Suppressor macrophage treated with lipopolysaccharide for 4 hours (primary cell): Measurements from ENCODE around the gene LPIN2.
"Not testable (repeated sequence)": the region's sequence is repeated elsewhere in the genome, so short reads cannot be mapped to it uniquely, and the experiment has no call there.

Source experiments
- DNase-seq: peaks from one replicate; pipeline ENCODE4 v3.0.0-alpha.2; 2020

The LPIN2 gene

GRCh38 chr18:3041843-3042242 is 28.9 kb upstream of the LPIN2 start:
- DNase-seq = no peak

GRCh38 chr18:3040881-3041280 is 27.9 kb upstream of the LPIN2 start:
- DNase-seq = no peak

- no peak for DNase-seq
These were observed 27.2 kb upstream of the LPIN2 start for GRCh38 chr18:3040173-3040572.

DNA sequence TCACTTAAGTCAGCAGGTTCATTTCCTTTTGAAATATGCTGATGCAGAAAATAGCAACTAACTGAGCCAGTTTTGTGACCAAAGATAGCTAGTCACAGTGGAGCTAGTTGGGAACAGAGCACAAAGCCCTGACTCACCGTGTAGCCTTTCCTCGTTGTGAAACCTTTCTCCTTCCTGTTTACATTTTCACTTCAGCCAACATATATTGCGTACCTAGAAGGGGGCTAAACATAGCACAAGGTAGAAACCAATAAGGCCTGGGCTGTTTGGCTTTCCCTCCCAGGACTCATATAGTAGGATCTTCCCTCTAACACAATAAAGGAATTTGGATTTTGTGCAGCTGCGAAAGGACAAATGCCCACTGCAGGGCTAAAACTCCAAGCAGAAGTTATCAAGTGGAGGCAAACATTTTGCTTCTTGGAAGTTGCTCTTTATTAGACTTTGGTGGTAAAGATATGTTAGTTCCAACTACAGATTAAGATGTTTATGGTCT is 24.5 kb upstream of the LPIN2 start:
- DNase-seq = peak; percentile 83

DNA sequence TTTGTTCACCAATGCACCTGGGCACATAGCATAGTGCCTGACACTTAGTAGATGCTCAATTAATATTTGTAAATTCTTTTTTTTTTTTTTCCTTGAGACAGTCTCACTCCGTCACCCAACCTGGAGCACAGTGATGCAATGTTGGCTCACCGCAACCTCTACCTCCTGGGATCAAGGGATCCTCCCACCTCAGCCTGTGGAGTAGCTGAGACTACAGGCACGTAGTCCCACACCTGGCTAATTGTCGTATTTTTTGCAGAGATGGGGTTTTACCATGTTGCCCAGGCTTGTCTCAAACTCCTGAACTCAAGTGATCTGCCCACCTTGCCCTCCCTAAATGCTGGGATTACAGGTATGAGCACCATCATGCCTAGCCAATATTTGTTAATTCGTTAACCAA is 23.2 kb upstream of the LPIN2 start:
- DNase-seq = no peak

DNA sequence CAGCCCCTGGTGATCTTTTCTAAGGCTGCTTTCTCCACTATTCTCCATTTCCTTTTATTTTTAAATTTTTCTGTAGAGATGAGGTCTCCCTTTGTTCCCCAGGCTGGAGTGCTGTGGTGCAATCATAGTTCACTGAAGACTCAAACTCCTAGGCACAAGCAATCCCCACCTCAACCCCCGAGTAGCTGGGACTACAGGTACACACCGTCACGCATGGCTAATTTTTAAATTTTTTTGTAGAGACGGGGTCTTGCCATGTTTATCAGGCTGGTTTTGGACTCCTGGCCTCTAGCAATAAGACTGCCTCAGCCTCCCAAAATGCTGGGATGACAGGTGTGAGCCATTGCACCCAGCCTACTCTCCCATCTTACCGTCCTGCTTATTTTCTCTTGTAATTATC is 22.7 kb upstream of the LPIN2 start:
- DNase-seq = no peak

GRCh38 chr18:3032721-3033120 is 19.8 kb upstream of the LPIN2 start:
- no peak for DNase-seq

DNA sequence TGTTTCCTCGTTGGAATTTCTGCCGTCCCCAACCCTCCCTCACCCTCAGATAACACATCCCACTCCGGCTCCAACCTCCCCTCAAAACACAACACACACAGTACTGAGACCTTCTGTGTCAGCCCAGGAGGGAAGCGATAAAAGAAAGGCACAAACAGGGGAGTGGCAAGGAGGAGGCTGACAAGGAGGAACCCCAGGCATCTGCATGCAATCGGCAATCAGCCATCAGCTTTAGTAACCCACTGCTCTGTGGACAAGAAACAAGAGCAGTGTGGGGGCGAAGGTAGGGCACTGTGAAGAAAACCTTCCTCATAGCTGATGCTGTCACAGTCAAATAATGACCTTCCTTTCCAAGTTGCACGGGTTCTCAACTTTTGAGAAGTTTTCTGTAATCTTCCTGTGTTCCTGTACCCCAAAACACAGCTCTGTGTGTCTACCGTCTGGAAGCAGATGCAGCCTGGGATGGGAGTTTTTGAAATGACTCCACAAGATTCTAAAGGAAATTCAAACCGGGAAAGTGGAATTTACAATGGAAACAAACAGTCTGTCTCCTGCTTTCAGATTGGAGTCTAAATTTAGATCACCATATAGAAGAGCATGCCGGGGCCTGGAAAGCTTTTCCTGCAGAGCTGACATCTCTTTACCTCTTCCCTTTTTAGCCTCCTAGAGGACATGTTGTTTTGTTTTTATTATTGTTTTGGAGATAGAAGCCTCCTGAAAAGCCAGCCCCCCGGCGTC is 16.4 kb upstream of the LPIN2 start:
- DNase-seq = peak; percentile 52

DNA sequence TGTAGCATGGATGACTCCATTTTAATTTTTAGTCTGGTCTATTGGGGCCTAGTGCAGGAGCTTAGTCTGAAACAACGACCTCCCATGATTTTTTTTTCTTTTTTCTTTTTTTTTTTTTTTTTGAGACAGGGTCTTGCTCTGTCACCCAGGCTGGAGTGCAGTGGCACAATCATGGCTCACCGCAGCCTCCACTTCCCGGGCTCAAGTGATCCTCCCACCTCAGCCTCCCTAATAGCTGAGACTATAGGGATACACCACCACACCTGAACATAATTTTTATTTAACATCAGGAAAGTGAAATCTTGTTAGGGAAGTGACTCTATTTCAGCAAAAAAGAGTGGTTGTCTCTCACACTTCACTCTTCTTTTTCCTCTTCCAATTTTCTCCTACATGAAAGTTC is 15.2 kb upstream of the LPIN2 start:
- not testable (repeated sequence) for DNase-seq

DNA sequence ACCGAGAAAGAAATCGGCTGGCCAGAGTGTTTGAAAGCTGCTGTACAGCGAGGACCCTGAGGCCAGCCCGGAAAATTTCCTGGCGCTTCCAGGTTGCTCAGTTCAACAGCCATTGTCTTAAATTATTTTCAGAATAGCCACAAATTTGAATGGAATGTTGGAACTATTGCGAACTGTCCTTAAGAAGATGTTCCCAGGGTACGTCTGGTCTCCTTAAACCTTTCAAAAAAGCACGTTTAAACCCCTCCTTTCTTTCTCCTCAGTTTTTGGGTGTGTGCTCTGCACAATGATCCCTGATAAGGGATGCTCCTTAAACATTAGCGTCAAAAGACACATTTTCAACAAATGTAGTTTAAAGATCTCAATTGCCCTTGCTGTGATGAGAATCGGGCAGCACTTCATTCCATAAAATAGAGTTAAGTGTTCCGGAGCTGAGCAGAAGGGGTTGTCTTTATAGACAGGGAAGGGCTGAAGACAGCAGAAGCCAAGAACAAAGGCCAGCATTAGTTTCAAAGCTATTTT is 14.5 kb upstream of the LPIN2 start:
- DNase-seq = no peak

- no peak for DNase-seq
These were observed 12.6 kb upstream of the LPIN2 start for GRCh38 chr18:3025544-3025943.

DNA sequence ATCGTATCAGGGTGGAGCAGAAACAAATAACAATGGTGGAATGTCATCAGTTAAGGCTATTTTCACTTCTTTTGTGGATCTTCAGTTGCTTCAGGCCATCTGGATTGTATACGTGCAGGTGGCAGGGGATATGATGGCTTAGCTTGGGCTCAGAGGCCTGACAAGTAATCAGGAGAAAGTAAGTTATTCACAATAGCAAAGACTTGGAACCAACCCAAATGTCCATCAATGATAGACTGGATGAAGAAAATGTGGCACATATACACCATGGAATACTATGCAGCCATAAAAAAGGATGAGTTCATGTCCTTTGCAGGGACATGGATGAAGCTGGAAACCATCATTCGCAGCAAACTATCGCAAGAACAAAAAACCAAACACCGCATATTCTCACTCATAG is 10.7 kb upstream of the LPIN2 start:
- not testable (repeated sequence) for DNase-seq

DNA sequence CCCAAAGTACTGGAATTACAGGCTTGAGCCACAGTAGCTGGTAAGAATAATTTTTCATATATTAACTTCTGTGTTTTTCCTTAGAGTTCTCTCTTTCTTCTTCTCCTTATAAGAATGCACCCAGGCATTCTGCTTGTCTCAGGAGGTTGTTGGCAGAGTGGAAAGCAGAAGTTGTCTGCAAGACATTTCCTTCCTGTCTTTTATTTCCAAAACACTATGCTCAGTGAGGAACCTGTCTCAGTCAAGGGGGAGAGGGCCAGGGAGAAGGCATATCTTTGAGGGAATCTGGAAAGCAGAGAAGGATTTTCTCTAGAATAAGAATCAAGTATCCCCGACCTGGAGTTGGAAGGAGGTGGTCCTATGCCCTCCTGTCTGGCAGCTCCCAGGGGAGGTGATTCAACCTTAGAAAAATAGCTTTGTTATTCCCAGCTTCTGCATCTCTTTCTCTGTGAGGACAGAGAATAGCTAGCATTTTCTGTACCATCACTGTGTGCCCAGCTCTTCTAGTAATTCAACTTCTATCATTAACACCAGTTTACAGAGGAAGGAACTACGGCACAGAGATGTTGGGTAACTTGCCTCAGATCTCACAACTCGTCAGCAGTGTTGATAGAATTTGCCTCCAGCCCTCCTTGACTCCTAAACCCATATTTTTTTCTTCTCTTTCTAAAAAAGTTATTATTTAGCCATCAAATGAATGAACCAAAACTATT is 3.8 kb upstream of the LPIN2 start:
- DNase-seq = peak; percentile 69

DNA sequence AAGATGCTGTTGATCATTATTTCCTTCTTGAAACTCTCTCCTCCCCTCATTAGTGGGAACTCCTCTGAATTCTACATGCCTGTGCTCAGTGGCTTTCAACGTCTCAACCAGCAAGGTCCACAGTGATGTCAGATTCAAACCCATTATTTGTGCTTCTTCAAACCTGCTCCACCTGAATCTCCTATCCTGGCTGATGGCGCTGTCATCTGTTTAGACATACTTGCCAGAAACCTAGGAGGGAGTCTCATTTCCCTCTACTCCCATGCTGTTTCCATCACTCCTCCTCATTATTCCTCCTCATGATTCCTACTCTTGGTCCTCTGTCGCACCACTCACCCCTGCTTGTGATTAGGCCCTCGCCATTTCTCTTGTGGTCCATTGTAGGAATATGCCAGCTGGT is 2.9 kb upstream of the LPIN2 start:
- no peak for DNase-seq

DNA sequence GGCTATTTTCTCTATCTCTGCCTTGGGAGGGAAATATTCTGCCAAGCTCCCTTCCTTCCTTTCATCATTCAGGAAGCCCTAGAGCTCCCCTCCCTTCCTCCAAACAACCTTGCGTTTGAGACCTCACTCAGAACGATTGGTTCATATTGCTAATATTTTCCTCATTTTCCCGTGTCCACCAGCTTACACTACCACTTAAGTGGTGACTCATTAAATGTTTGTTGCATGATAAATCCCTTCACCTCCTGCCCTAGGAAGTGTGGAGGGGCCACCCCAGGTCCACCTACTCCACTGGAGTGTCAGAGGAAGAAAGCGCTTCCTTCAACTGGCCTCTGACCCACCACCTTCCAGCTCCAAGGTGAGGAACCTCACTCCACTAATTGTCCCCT is 2.3 kb upstream of the LPIN2 start:
- peak; percentile 61 for DNase-seq

DNA sequence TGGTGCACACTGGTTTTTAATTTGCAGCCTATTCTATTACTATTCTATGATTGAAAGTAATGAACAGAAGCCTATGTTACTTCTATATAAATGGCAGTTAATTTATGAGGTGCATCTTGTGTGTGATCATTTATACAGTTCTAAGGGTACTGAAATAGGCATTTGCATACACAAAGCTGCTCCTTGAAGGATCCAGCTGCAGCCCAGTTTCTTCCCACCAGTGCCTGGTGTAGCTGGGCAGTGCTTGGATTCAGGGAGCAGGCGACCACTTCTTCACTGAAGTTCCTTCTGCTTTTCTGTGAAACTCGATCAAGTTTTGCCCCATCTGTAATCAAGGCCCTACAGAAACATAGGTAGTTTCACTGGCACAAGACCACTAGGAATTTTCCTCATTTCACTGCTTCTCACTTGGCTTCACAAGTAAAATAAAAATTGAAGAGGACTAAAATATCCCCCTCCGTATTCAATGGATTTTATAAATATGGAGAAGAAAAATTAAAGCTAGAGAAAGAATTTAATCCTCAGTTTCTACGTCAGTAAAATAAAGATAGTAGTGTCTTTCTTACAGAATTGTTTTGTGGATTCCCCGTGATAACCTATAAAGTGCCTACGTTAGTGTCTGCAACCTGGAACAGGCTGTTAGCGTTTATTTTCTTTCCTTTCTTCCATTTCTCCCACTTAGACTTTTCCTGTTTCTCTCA is 1.7 kb upstream of the LPIN2 start:
- no peak for DNase-seq

DNA sequence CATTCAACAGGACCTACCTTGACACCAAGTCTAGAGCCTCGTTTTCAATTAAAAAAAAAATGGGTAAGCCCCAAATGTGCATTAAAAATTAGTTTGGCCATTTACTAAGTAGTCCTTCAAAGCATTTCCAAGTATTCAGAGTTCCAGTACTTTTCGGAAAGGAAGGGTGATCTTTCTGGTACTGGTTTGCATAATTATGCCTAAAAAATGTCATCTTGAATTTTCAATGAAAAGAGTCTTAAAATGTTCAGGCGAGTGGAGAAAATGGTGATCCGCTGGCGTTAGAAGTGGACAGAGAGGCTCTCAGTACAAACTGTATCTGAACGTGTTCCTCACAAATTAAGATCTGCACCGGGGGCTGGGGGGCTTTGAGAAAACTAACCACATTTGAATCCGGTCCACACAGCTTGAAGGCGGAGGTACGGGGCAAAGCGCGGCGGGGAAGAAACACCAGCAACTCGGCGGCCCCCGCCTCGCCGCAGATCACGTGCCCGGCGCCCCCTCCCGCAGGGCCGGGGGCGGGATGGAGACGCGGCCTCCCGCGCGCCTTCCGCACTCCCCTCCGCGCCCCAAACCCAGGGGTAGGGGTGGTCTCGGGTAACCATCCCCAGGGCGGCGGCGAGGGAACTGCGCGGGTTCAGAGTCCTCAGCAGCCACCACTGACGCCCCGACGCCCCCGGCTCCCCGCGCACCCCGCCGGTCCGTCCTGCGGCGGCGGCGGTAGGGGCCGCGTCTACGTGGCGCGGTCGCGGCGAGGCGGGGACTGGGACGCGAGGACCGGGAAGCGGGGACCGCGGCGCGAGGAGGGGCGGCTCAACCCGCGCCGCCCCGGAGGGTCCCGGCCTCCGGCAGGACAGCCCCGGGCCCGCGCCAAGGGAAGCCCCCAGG is 564 bp downstream of the LPIN2 start:
- DNase-seq = peak; percentile 49

GRCh38 chr18:3010086-3010485 is 2.9 kb downstream of the LPIN2 start:
- DNase-seq = no peak

- peak; percentile 43 for DNase-seq
These were observed 4.4 kb downstream of the LPIN2 start for GRCh38 chr18:3008541-3008940.

- no peak for DNase-seq
These were observed 5.5 kb downstream of the LPIN2 start for GRCh38 chr18:3007491-3007890.

GRCh38 chr18:3005462-3005861 is 7.5 kb downstream of the LPIN2 start:
- DNase-seq = no peak

GRCh38 chr18:3003766-3004165 is 9.2 kb downstream of the LPIN2 start:
- not testable (repeated sequence) for DNase-seq

GRCh38 chr18:3002732-3003131 is 10.2 kb downstream of the LPIN2 start:
- no peak for DNase-seq
